NCI-H2196 treated with DMSO at 0.1 percent for 48 hours (cell line): Measurements from ENCODE around the gene SHC1.
"Not testable (repeated sequence)": the region's sequence is repeated elsewhere in the genome, so short reads cannot be mapped to it uniquely, and the experiment has no call there.

Experiments used
- DNase-seq: peaks from one replicate; lab custom pipeline; 2025; ENCODE audit not compliant: unreplicated experiment; lab: John Stamatoyannopoulos, UW

SHC1 gene

DNA sequence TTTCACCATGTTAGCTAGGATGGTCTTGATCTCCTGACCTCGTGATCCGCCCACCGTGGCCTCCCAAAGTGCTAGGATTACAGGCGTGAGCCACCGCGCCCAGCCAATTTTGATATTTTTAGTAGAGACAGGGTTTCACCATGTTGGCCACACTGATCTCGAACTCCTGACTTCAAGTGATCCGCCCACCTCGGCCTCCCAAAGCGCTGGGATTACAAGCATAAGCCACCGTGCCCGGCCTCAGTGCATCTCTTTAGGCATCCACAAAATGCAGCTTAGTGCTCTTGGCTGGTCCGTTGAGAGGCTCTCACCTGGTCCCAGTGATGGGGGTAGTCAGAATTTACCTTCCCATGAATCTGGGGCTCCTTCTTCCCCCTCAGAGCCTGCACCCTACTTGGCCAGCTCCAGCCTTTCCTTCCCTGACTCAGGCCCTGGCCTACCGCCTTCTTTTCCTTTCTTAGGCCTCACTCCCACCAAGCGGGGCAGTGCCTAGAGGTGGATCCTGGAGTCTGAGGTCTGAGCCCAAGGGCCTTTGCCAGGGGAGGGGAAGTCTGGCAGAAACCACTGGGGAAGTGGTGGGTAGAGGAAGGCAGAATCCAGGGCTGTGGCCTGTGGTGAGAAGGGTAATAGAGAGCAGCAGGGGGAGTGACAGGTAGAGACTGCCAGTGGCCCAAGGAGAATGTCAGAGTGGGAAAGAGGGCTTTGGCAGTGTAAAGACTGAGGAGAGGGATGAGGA is 26.6 kb upstream of the SHC1 start:
- no peak for DNase-seq

GRCh38 chr1:154995301-154995983 is 24.9 kb upstream of the SHC1 start:
- not testable (repeated sequence) for DNase-seq

DNA sequence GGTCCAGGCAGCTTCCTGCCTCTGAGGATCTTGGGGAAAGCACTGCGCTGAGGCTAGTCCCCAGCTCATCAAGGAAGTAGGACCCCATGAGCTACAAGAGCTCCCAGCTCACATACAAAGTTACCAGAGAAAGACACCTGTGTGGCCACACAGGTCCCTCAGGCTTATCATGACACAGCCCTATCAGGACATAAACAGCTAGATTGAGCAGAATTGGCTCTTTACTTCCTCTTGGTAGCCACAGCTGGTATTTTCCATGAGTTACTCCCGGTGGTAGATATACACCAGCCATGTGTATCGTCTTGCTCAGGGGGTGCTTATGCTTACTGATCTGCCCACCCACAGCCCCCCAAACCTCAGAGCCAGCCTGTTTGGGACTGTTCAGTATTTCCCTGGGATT is 24.0 kb upstream of the SHC1 start:
- DNase-seq, result no peak

GRCh38 chr1:154994269-154994587 is 23.7 kb upstream of the SHC1 start:
- DNase-seq, result no peak

DNA sequence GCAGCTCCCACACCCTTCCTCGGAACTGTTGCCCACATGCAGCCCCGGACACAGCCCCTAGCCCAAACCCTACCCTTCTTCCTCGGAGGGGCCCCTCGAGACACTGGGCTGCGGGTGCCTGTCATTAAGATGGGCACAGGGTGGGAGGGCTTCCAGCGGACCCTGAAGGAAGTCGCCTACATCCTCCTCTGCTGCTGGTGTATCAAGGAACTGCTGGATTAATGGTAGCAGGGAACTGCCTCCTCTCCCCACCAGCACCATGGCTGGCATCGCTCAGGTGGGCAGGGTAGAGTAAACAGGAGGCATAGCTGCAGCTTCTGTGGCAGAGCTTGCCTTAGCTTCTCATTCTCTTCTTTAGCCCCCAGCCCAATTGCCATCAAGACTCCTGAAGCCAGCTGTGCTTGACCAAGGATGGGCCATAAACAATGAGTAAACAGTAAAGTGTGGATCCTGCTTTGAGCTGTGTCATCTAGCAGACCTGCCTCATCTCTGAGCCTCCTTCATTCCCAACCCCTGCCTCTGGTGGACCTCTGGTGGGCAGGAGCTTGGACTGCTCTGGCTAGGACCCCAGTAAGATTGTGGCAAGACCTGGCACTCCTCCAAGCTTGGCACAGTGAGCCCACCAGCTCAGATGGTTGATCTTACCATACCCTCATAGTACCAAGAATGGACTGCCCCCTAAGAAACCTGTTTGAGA is 23.2 kb upstream of the SHC1 start, which contains the start of gene LENEP:
Gene LENEP (plus strand): TSS at position 15 of the 697 bp plus-strand sequence. CDS start 22 bp downstream, at position 37.
- DNase-seq, result no peak

DNA sequence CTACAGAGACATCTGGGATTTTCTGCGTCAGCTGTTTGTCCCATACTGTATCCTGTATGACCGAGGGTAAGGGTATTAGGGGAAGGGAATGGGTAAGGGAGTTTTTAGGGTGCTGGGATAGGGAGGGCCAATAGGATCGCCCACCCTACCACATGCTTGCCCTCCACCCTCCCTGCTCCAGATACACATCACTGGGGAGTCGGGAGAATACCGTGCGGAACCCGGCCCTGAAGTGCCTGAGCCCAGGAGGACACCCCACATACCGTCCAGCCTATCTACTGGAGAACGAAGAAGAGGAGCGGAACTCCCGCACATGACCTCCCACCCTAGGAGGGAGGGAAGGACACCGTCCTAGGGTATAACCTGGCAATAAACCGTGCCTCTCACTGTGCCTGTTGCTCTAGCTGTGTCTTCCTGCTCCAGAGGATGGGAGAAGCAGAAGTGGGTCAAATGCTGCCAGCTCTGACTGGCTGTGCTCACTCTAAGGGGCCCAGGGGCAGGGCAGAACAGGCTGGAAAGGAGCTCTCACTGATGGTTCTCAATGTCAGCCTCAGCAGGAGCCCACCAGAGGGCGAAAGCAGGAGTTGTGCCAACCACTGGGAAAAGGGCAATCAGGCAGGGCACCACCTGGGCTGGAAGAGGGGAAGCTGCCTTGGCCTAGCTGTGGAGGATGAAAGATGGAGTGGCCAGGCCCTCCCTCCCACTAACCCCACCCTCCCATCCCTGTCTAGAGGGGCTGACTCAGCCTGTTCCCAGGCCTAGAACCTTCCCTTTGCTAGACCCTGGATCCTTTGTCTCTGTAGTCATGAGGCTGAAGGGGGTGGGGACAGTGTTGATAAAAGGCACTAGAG is 22.4 kb upstream of the SHC1 start:
- DNase-seq, result no peak

DNA sequence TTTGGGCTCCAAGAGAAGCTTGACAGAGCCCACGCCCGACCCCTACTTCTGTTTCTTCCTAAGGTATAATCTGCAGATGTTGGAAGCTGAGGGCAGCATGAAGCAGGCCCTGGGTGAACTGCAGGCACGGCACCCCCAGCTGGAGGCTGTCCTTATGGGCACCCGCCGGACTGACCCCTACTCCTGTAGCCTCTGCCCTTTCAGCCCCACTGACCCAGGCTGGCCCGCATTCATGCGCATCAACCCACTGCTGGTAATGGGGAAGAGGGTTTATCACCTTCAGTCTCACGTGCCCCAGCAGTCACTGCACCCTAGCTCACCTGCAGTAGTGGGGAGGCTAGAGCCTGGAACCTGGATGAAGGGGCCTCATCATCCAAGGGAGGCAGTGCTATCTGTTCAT is 19.7 kb upstream of the SHC1 start:
- DNase-seq, result no peak

DNA sequence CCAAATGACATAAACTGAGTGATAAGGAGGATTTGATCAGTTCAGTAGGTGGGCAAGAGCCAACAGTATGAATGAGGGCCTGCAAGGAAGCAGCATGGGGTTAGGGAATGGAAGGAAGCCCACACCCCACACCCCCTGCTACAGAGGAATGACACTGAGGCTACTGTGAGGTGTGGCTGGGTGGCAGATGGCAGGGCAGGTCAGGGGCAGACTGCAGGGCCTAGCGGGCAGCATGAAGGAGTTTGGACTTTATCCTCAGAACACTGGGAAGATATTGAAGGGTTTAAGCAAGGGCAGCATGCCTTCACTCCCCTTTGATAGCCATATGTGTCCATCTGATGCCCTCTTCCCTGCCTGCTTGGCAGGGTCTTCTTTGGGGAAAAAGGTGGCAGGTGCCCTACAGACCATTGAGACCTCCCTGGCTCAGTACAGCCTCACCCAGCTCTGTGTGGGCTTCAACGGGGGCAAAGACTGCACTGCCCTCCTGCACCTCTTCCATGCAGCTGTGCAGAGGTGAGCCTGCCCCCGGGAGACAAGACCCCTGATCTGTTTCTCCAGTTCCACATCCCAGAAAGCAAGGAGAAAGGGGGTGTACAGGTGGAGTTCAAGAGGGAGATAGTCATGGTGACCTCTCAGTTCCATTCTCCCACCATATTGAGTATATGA is 18.8 kb upstream of the SHC1 start:
- no peak for DNase-seq

DNA sequence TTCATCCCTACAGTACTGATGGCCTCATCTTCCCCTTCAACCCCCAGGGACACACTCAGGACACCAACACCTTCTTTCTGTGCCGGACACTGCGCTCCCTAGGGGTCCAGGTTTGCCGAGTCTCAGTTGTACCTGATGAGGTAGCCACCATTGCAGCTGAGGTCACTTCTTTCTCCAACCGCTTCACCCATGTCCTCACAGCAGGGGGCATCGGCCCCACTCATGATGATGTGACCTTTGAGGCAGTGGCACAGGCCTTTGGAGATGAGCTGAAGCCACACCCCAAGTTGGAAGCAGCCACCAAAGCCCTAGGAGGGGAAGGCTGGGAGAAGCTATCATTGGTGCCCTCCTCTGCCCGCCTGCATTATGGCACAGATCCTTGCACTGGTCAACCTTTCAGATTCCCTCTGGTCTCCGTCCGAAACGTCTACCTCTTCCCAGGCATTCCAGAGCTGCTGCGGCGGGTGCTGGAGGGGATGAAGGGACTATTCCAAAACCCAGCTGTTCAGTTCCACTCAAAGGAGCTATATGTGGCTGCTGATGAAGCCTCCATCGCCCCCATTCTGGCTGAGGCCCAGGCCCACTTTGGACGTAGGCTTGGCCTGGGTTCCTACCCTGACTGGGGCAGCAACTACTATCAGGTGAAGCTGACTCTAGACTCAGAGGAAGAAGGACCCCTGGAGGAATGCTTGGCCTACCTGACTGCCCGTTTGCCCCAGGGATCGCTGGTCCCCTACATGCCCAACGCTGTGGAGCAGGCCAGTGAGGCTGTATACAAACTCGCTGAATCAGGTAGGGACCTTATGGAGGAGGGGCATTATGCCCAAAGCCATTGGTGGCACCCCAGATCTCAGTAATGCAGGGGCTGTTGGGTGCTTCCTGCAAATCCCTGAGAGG is 17.8 kb upstream of the SHC1 start:
- DNase-seq, result no peak

GRCh38 chr1:154987326-154987725 is 16.8 kb upstream of the SHC1 start:
- DNase-seq, result no peak

- not testable (repeated sequence) for DNase-seq
These were observed 16.2 kb upstream of the SHC1 start for GRCh38 chr1:154986736-154987135.

GRCh38 chr1:154983776-154984466 is 13.4 kb upstream of the SHC1 start:
- no peak for DNase-seq

GRCh38 chr1:154982897-154983648 is 12.5 kb upstream of the SHC1 start, which contains the start of gene FLAD1:
TSS of gene FLAD1 (plus strand) at chr1:154983344. CDS start at chr1:154983695, 351 bp downstream.
- peak; percentile 99 for DNase-seq

DNA sequence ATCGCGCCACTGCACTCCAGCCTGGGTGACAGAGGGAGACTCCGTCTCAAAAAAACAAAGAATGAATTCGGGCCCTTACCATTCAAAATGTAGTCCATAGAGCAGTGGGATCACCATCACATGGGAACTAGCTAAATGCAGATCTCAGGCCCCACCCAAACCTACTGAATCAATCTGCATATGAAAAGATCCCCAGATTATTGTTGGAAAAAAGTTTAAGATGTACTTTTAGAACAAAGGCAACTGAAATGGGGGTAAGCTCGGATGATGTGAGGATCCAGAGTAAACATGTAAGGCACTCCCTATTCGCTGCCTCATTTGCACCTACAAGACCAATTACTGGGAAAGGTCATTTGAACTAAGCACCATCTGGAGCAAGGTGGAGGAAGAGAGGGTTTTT is 11.8 kb upstream of the SHC1 start:
- DNase-seq, result no peak

DNA sequence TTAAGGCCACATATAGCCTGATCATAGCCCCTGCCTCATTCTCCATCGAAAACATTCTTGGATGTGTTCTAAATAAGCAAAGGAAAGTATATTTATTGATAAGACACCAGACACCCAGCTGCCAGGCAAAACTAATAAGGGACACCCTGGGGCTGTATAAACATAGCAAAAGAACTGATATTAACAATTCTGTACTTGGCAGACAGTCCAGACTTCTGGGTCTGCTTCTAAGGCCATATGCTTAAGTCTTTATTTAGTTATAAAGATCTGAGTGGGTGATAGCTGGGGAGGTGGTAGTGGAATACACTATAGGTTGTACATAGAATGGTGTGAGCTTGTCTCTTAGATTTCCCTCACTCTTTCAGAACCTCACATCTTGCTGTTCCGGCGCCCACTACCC is 7.8 kb upstream of the SHC1 start:
- DNase-seq, result no peak

GRCh38 chr1:154977762-154978161 is 7.2 kb upstream of the SHC1 start:
- not testable (repeated sequence) for DNase-seq

DNA sequence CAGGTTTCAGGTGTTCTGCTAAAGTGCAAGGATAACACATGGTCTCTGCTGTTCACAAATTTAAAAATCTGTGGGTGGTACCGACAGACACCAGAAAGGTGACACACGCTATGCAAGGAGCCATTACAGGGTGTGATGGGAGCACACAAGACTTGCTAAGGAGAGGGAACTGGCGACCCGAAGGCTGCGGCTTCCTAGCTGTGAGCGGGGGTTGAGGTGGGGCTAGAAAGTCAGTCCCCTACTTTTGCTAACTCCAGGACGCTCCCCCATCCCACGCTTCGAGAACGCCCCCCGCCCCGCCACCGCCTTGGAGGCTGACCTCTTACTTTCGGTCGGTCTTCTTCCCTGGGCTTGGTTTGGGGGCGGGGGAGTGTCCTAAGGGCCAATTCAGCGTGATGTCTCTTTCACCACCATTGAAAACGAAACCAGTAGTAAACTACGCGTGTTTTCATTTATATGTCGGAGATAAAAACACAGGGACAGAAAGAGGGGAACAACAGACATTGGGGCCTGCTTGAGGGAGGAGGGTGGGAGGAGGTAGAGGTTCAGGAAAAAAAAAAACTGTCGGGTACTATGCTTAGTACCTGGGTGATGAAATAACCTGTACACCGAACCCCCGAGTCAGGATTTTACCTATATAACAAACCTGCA is 5.0 kb upstream of the SHC1 start:
- DNase-seq, result no peak
